Endothelial cell of hepatic sinusoid (primary cell): Measurements from ENCODE around the gene GMIP.

Experiments
- in situ Hi-C: cut with HindIII; loops from 2 replicates; pipeline ENCODE4 v1.10.0; 2017; ENCODE audit warnings: low sequenced_read_pairs

Gene GMIP

GRCh38 chr19:19579533-19580361, 63.7 kb downstream of the GMIP start:
- in situ Hi-C loops, result no loop called here
